ENCODE data around the gene SLC16A3. TPM values are rescaled to one million over a fixed set of nuclear protein-coding genes. Genes with fewer than 3 reads are reported as not detected.
A peak's percentile ranks its signal among the peaks of the same experiment; 100 is the strongest.
"Not testable (repeated sequence)": the region's sequence is repeated elsewhere in the genome, so short reads cannot be mapped to it uniquely, and the experiment has no call there.

The SLC16A3 gene
- total and polyA plus RNA-seq, 7 experiments from 2014 or later = 1.4 to 264 (median 15.9) TPM

GRCh38 chr17:82253179-82253544 lies 24.3 kb downstream of the SLC16A3 start:
- POLR2A ChIA-PET = no interaction called here
- Mint-ChIP-seq H3K4me1 (peaks cover 10 to 23% (median 16%) of the 10 kb centered on the region in 7 donors), H3K27me3 (no peaks in the 10 kb centered on the region), H3K27ac (peak overlapping the region in 3 of 9 donors; percentile 10 to 62 (median 51)), H3K9me3 (peaks cover 0 to 3% (median 0%) of the 10 kb centered on the region in 11 donors), H3K36me3 (peaks cover 7 to 46% (median 35%) of the 10 kb centered on the region in 5 donors), H3K4me3 (no peak overlapping the region)
- H3K4me1 ChIP-seq (ENCODE audit: control insufficient read depth in 2 of 2, insufficient read depth in 2 of 2, low read length in 2 of 2) = no peaks in the 10 kb centered on the region
- intact Hi-C loops (cut with micrococcal nuclease) = no loop called here
- no peak overlapping the region for H3K27ac ChIP-seq (ENCODE audit: low read depth, low read length)
- DNase-seq (no peak), ATAC-seq (no peak)
- CTCF ChIA-PET = interaction anchor here (0.6 kb wide), 1 partner anchor 963 kb away, joined by 3 read pairs; no protein-coding TSS in a partner anchor
- peaks cover 44 to 83% (median 45%) of the 10 kb centered on the region in 3 experiments for H3K36me3 ChIP-seq (ENCODE audit: control insufficient read depth in 2 of 3, insufficient read depth in 3 of 3, low read length in 3 of 3)
- no peaks in the 10 kb centered on the region for H3K27me3 ChIP-seq (ENCODE audit: control insufficient read depth in 2 of 2, insufficient read depth in 2 of 2, low read length in 2 of 2)
- no peaks in the 10 kb centered on the region for H3K9me3 ChIP-seq (ENCODE audit: control insufficient read depth in 2 of 3, low read length in 3 of 3)
- no peak overlapping the region for H3K4me3 ChIP-seq (ENCODE audit: low read length)

GRCh38 chr17:82254096-82254495 lies 25.3 kb downstream of the SLC16A3 start:
- ATAC-seq; H3K27me3 Mint-ChIP-seq; H3K4me1 ChIP-seq (ENCODE audit: control insufficient read depth in 2 of 2, insufficient read depth in 2 of 2, low read length in 2 of 2); H3K27ac Mint-ChIP-seq; H3K4me3 ChIP-seq (ENCODE audit: low read length); DNase-seq; H3K27me3 ChIP-seq (ENCODE audit: control insufficient read depth in 2 of 2, insufficient read depth in 2 of 2, low read length in 2 of 2); H3K9me3 Mint-ChIP-seq; intact Hi-C loops (cut with micrococcal nuclease); H3K9me3 ChIP-seq (ENCODE audit: control insufficient read depth in 2 of 3, low read length in 3 of 3); H3K27ac ChIP-seq (ENCODE audit: low read depth, low read length); H3K4me3 Mint-ChIP-seq; CTCF ChIA-PET: not testable (repeated sequence)
- POLR2A ChIA-PET = interaction anchor here (0.6 to 0.7 kb wide), 2 partner anchors 11 to 187 kb away, joined by 3 read pairs; no protein-coding TSS in a partner anchor
- Mint-ChIP-seq H3K36me3 (peaks cover 4 to 47% (median 42%) of the 10 kb centered on the region in 5 donors), H3K4me1 (peaks cover 12 to 31% (median 19%) of the 10 kb centered on the region in 7 donors)
- peaks cover 40 to 82% (median 42%) of the 10 kb centered on the region in 3 experiments for H3K36me3 ChIP-seq (ENCODE audit: control insufficient read depth in 2 of 3, insufficient read depth in 3 of 3, low read length in 3 of 3)

- Mint-ChIP-seq H3K4me1 (peaks cover 12 to 32% (median 22%) of the 10 kb centered on the region in 7 donors), H3K36me3 (peaks cover 4 to 51% (median 42%) of the 10 kb centered on the region in 5 donors)
- H3K27ac ChIP-seq (ENCODE audit: low read depth, low read length); H3K4me3 Mint-ChIP-seq; H3K4me3 ChIP-seq (ENCODE audit: low read length); DNase-seq; H3K27ac Mint-ChIP-seq; H3K9me3 ChIP-seq (ENCODE audit: control insufficient read depth in 2 of 3, low read length in 3 of 3); H3K27me3 Mint-ChIP-seq; H3K4me1 ChIP-seq (ENCODE audit: control insufficient read depth in 2 of 2, insufficient read depth in 2 of 2, low read length in 2 of 2); H3K9me3 Mint-ChIP-seq; H3K27me3 ChIP-seq (ENCODE audit: control insufficient read depth in 2 of 2, insufficient read depth in 2 of 2, low read length in 2 of 2); ATAC-seq; intact Hi-C loops (cut with micrococcal nuclease): not testable (repeated sequence)
- ChIA-PET CTCF (interaction anchor here (0.7 kb wide), 1 partner anchor 291 kb away, joined by 5 read pairs; no protein-coding TSS in a partner anchor), POLR2A (interaction anchor here (0.6 to 2.1 kb wide), 2 partner anchors 11 to 265 kb away, joined by 4 to 5 read pairs; no protein-coding TSS in a partner anchor)
- H3K36me3 ChIP-seq (ENCODE audit: control insufficient read depth in 2 of 3, insufficient read depth in 3 of 3, low read length in 3 of 3) = peaks cover 44 to 81% (median 47%) of the 10 kb centered on the region in 3 experiments
Observed at GRCh38 chr17:82254746-82255145, 25.9 kb downstream of the SLC16A3 start.

- H3K4me1 ChIP-seq (ENCODE audit: control insufficient read depth in 2 of 2, insufficient read depth in 2 of 2, low read length in 2 of 2) = no peaks in the 10 kb centered on the region
- H3K27me3 ChIP-seq (ENCODE audit: control insufficient read depth in 2 of 2, insufficient read depth in 2 of 2, low read length in 2 of 2) = no peaks in the 10 kb centered on the region
- DNase-seq (no peak), ATAC-seq (no peak)
- Mint-ChIP-seq H3K36me3 (peaks cover 4 to 58% (median 42%) of the 10 kb centered on the region in 5 donors), H3K4me1 (peaks cover 12 to 37% (median 25%) of the 10 kb centered on the region in 7 donors), H3K4me3 (peak overlapping the region in 1 of 10 donors; percentile 37), H3K27ac (peak overlapping the region in 5 of 9 donors; percentile 32 to 87 (median 47)), H3K9me3 (peaks cover 0 to 2% (median 0%) of the 10 kb centered on the region in 11 donors), H3K27me3 (no peaks in the 10 kb centered on the region)
- no peaks in the 10 kb centered on the region for H3K9me3 ChIP-seq (ENCODE audit: control insufficient read depth in 2 of 3, low read length in 3 of 3)
- POLR2A ChIA-PET = interaction anchor here (0.6 to 2.1 kb wide), 2 partner anchors 12 to 265 kb away, joined by 4 to 5 read pairs; no protein-coding TSS in a partner anchor
- no peak overlapping the region for H3K27ac ChIP-seq (ENCODE audit: low read depth, low read length)
- CTCF ChIA-PET = interaction anchor here (0.7 kb wide), 1 partner anchor 290 kb away, joined by 5 read pairs; no protein-coding TSS in a partner anchor
- H3K4me3 ChIP-seq (ENCODE audit: low read length) = no peak overlapping the region
- H3K36me3 ChIP-seq (ENCODE audit: control insufficient read depth in 2 of 3, insufficient read depth in 3 of 3, low read length in 3 of 3) = peaks cover 37 to 81% (median 51%) of the 10 kb centered on the region in 3 experiments
- intact Hi-C loops (cut with micrococcal nuclease) = no loop called here
Observed at GRCh38 chr17:82255402-82255972, 26.6 kb downstream of the SLC16A3 start.

- Mint-ChIP-seq H3K9me3 (peaks cover 0 to 4% (median 0%) of the 10 kb centered on the region in 11 donors), H3K4me3 (no peak overlapping the region), H3K27me3 (no peaks in the 10 kb centered on the region), H3K36me3 (peaks cover 7 to 58% (median 45%) of the 10 kb centered on the region in 5 donors), H3K4me1 (peaks cover 12 to 45% (median 29%) of the 10 kb centered on the region in 7 donors), H3K27ac (peak overlapping the region in 7 of 9 donors; percentile 22 to 90 (median 55))
- Histone ChIP-seq H3K36me3 (ENCODE audit: control insufficient read depth in 2 of 3, insufficient read depth in 3 of 3, low read length in 3 of 3) (peaks cover 38 to 81% (median 46%) of the 10 kb centered on the region in 3 experiments), H3K4me1 (ENCODE audit: control insufficient read depth in 2 of 2, insufficient read depth in 2 of 2, low read length in 2 of 2) (no peaks in the 10 kb centered on the region), H3K27me3 (ENCODE audit: control insufficient read depth in 2 of 2, insufficient read depth in 2 of 2, low read length in 2 of 2) (no peaks in the 10 kb centered on the region), H3K9me3 (ENCODE audit: control insufficient read depth in 2 of 3, low read length in 3 of 3) (no peaks in the 10 kb centered on the region), H3K27ac (ENCODE audit: low read depth, low read length) (peak overlapping the region; percentile 34), H3K4me3 (ENCODE audit: low read length) (no peak overlapping the region)
- intact Hi-C loops (cut with micrococcal nuclease) = no loop called here
- ChIA-PET CTCF (no interaction called here), POLR2A (interaction anchor here (0.7 to 2.1 kb wide), 2 partner anchors 13 to 64 kb away, joined by 3 to 5 read pairs; no protein-coding TSS in a partner anchor)
- ATAC-seq = no peak
- no peak for DNase-seq
Observed at GRCh38 chr17:82256242-82256885, 27.5 kb downstream of the SLC16A3 start.

GRCh38 chr17:82257473-82257872 lies 28.6 kb downstream of the SLC16A3 start:
- Histone ChIP-seq H3K27ac (ENCODE audit: low read depth, low read length) (peak overlapping the region; percentile 34), H3K4me1 (ENCODE audit: control insufficient read depth in 2 of 2, insufficient read depth in 2 of 2, low read length in 2 of 2) (no peaks in the 10 kb centered on the region), H3K9me3 (ENCODE audit: control insufficient read depth in 2 of 3, low read length in 3 of 3) (no peaks in the 10 kb centered on the region), H3K36me3 (ENCODE audit: control insufficient read depth in 2 of 3, insufficient read depth in 3 of 3, low read length in 3 of 3) (peaks cover 27 to 81% (median 36%) of the 10 kb centered on the region in 3 experiments), H3K4me3 (ENCODE audit: low read length) (no peak overlapping the region), H3K27me3 (ENCODE audit: control insufficient read depth in 2 of 2, insufficient read depth in 2 of 2, low read length in 2 of 2) (no peaks in the 10 kb centered on the region)
- Mint-ChIP-seq H3K27ac (peak overlapping the region; percentile 44 to 90 (median 79)), H3K9me3 (peaks cover 0 to 4% (median 0%) of the 10 kb centered on the region in 11 donors), H3K27me3 (no peaks in the 10 kb centered on the region), H3K4me3 (peak overlapping the region in 3 of 10 donors; percentile 11 to 49 (median 36)), H3K4me1 (peaks cover 14 to 51% (median 33%) of the 10 kb centered on the region in 7 donors), H3K36me3 (peaks cover 7 to 64% (median 40%) of the 10 kb centered on the region in 5 donors)
- ChIA-PET CTCF (no interaction called here), POLR2A (no interaction called here)
- intact Hi-C loops (cut with micrococcal nuclease) = no loop called here
- peak; percentile 91 for ATAC-seq
- peak in 3 of 9 donors; percentile 40 to 56 (median 45) for DNase-seq

All from naive thymus-derived CD4-positive, alpha-beta T cell (primary cell).